C4-2B (cell line): ENCODE results near the gene CORO1C.

Experiments used
- ZFX ChIP-seq: fragments of 450-650 bp; IDR thresholded peaks from 2 replicates; pipeline ENCODE4 v1.6.1; 2017
- TF ChIP-seq, protein P1 (sequence below): fragments of 450-650 bp; conservative IDR thresholded peaks from 2 replicates; pipeline ENCODE4 v1.5.1; 2017; ENCODE audit warnings: mild to moderate bottlenecking

DNA sequence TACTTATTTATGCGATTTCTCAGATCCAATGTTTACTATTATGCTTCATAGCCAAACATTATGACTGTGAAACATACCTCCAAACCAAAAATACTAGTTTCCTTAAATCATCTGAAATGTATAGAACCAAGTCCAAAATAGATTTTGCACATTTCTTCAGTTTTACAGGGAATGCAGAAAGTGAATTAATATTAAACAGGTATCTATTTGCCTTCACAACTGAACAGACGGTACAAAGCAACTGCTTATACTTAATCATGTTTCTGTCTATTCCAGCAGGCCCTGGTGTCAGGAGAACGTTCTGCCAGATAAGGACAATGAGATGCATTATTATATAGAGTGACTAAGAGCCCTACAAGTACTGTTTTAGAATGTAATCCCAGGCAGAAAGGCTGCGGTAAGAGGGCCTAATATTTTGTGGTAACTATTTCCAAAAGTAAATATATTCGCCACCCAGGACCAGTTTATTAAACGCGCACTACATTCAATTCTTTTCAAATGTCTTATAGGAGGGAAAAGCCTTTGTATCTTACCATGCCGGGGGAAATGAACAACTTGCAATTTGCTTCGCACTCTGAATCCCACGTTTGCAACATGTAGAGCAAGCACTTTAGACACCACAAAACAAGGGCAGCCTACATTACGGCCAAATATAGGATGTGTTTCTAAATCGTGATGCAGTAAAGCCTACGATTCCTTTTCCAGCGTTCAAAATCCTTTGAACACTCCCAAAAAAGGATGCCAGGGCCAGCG, 1.5 kb downstream of the CORO1C start:
- TF ChIP-seq, protein P1, sequence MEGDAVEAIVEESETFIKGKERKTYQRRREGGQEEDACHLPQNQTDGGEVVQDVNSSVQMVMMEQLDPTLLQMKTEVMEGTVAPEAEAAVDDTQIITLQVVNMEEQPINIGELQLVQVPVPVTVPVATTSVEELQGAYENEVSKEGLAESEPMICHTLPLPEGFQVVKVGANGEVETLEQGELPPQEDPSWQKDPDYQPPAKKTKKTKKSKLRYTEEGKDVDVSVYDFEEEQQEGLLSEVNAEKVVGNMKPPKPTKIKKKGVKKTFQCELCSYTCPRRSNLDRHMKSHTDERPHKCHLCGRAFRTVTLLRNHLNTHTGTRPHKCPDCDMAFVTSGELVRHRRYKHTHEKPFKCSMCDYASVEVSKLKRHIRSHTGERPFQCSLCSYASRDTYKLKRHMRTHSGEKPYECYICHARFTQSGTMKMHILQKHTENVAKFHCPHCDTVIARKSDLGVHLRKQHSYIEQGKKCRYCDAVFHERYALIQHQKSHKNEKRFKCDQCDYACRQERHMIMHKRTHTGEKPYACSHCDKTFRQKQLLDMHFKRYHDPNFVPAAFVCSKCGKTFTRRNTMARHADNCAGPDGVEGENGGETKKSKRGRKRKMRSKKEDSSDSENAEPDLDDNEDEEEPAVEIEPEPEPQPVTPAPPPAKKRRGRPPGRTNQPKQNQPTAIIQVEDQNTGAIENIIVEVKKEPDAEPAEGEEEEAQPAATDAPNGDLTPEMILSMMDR, result no peak
- no peak for TF ChIP-seq ZFX
